ENCODE data around the gene CMTM6.
"Not testable (repeated sequence)": the region's sequence is repeated elsewhere in the genome, so short reads cannot be mapped to it uniquely, and the experiment has no call there.

The CMTM6 gene

DNA sequence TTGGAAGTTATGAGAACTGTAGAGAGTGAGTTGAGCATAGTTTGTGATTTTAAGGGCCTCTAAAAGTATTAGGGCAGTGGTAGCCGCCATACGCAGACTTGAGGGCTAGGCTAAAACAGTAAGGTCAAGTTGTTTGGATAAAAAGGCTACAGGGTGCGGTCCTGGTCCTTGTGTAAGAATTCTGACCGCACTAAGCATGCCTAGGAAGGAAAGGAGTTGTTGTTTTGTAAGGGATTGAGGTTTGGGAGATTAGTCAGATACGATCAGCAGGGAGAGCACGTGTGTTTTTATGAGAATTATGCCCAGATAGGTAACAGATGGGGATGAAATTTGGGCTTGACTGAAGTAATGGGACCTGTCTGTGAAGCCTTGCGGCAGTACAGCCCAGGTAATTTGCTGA, 39.2 kb downstream of the CMTM6 start:
- not testable (repeated sequence) for DNase-seq

DNA sequence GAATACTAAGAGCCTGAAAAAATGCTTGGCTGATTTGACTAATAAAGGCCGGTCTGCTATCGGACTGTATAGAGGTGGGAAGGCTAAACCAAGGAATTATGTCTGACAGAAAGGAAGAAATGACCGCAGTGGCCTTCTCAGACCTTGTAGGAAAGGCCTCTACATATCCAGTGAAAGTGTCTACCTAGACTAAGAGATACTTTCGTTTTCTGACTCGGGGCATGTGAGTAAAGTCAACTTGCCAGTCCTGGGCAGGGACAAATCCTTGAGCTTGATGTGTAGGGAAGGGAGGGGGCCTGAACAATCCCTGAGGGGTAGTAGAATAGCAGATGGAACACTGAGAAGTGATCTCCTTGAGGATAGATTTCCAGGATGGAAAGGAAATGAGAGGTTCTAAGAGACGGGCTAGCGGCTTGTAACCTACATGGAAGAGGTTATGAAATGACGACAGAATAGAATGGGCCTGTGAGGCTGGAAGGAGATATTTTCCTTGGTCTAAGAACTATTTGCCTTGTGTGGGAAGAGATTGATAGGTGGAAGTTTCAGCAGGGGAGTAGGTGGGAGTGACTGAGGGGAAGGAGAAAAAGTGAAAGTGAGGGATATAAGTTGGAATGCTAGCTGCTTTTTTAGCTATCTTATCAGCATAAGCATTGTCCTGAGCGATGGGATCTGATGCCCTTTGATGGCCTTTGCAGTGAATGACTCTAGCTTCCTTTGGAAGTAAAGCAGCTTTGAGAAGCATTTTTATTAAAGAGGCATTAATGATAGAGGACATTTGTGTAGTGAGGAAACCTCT, 40.3 kb downstream of the CMTM6 start:
- DNase-seq: not testable (repeated sequence)

DNA sequence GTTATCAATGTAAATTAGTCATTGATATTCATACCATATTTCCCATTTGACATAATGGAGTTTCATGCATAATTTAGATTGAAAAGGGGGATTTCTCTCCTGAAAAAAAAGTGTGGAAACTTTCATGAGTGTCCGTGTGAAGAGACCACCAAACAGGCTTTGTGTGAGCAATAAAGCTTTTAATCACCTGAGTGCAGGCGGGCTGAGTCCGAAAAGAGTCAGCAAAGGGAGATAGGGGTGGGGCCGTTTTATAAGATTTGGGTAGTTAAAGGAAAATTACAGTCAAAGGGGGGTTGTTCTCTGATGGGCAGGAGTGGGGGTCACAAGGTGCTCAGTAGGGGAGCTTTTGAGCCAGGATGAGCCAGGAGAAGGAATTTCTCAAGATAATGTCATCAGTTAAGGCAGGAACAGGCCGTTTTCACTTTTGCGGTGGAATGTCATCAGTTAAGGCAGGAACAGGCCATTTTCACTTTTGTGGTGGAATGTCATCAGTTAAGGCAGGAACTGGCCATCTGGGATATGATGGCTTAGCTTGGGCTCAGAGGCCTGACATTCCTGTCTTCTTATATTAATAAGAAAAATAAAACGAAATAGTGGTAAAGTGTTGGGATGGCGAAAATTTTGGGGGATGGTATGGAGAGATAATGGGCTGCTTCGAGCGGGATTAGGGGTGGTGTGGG, 41.7 kb downstream of the CMTM6 start:
- DNase-seq: not testable (repeated sequence)

DNA sequence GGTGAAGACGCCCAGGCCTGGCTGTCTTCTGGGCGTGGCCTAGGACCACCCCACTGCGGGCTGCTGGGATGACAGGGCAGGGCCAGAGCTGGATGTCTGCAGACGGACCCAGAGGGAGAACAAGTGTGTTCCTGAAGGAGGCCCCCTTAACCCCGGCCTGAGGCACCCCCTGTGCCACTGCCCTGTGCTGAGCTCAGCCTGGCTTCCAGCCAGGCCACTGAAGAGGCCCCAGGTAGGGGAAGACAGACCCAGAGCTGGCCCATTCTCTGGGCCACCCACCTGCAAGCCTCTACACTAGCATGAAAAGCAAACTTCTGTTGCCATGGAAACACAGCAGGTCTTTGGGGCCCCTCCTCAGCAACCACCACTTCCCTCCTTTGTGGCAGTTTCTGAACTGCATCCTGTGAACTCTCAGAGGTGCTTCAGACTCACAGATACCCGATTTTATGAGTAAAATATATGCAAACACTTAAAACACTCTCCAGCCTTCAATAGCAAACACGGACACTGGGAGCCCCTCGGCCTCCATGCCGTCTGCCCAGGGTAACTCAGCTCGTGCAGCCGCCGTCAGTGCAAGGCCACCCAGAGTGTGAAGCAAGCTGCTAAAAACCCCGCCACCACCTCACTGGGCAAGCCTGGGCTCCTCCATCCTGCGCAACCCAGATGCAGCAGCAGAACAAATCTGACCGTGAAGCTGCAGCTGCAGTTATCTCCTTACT, 42.5 kb downstream of the CMTM6 start:
- DNase-seq: peak; percentile 4

DNA sequence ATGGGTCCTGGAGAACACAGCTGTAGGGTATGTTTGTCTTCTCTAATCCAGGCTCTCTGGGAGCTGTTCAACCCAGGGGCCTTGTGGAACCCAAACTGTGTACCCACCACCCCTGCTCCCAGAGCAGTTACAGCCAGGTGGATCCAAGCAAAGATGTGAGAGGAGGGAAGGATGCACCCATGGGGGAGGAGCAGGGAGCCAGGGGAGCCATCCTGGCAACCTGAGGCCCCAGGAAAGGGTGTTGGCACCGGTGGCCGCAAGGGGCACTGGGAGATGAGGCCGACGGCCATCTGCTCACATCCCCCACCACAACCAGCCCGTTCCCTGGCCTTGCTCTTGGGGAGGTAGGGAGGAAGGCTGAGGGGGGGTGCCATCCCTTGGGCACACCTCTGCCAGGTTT, 43.2 kb downstream of the CMTM6 start:
- DNase-seq: no peak

DNA sequence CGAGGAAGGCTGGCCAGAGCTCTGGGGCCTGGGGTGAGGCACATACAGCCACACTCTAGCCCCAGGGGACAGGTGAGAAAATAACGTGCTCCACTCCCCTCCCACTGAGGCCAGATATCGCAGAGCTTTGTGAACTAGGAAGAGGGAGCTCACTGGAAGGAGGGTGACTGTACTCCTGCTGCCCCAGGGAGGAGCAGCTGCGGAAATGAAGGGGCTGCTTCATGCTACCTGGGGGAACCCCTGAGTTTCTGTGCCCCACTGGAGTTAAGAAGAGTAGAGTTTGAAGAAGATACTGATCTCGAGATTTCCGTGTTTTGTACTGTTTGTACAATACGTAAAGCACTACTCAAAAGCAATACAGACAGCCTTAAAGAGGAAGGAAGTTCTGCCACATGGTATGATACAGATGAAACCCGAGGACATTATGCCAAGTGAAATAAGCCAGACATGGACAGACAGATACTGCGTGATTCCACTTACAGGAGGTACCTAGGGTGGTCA, 44.6 kb downstream of the CMTM6 start:
- no peak for DNase-seq

DNA sequence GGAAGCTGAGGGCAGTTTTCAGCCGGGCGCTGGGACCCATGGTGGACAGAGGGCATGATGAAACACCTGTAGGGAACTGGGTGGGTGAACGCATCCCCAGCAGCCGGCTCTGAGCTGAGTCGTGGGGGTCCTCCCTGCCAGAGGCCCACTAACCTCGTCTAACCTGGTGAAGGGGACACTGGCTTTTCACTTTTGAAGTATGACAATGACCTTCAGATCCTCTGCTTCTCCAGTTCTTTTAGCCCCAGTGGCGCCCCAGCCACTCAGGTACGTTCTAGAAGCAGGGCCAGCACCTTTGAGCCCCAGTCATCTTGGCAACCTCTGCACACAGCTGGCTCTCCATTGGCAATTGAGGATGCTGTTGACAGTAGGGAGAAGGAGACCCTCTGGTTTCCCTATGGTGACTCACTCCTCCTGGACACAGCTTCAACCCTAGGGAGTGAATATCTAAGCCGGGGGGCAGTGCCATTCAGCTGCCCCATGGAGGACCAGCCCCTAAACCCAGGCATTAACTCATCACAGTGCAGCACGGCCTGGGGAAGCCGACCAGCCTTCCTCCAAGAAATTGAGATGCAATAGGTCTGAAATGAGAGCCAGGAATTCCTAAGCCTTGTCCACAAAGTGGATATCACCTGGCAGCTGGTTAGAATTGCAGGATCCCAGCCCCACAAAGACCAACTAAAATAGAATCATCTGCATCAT, 46.1 kb downstream of the CMTM6 start:
- DNase-seq: no peak

DNA sequence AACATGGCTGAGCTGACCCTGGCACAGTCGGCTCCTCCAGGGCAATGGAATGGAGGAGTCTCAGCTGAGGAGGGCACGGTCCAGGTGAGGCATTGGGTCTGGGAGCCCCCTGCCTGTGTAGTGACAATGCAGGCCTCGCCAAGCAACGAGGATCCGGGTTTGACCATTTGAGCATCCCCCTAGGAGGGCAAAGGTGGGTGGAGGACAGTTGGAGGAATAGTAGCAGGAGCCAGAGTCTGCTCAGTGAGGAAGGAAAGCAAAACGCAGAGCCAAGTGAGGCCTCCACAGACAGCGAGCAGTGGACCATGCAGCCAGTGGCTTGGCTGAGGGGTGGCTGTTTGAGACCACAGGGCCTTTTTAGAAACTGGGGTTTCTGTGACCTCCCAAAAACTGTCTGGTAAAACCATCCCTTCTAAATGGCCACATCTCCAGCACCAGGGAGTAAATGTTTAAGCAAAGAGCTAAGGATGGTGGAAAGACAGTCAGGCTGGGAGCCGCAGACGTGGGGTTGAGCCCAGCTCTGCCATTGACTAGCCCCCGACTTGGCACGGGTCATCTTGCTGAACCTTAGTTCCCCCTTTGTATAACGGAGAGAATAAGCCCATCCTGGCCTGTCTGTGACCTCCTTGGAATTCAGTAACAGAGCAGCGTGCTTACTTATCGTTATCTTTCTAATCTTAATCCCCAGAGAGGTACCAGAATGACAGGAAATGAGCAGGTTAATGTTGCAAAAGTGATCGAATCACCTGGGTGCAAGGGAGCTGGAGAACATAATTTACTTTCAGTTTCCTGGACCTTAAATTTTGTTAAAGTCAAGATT, 46.8 kb downstream of the CMTM6 start:
- no peak for DNase-seq

DNA sequence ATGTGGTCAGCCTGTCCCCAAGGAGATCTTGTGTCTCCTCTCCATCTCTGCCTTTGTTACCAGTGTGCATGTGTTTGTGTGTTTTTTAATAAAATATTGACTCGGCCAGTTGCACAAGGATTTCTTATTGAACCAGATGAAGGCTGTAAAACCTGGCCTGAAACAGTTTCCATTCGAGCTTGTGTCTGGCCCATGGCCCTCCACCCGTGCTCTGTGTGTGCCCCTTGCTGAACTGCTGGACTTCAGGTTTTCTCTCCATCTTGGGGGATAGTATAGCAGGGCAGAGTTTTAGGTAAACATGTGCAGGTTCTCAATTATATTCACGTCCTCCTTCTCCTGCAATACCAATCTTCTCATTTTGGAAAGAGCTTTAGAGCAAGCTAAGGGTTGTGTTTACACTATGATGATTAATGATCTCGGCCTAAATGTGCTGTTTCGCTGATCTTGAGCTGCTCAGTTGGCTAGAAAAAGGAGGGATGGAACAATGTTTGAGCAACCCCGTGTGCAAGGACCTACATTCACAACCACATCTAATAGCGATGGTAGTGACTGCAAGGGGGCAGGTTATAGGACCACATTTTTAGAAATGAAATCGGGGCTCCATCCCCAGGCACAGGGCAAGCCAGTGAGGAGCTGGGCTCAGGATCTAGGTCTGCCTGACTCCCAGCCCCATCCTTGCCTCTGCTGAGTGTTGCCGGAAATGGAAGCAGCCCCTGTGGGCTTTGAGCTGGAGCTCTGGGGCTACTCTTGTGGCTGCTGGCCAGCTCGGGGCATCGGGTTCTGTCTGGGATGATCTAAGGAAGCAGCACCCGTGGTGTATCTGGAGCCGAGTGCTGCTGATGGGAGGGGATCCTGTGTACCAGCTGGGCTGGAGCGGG, 47.7 kb downstream of the CMTM6 start:
- no peak for DNase-seq

DNA sequence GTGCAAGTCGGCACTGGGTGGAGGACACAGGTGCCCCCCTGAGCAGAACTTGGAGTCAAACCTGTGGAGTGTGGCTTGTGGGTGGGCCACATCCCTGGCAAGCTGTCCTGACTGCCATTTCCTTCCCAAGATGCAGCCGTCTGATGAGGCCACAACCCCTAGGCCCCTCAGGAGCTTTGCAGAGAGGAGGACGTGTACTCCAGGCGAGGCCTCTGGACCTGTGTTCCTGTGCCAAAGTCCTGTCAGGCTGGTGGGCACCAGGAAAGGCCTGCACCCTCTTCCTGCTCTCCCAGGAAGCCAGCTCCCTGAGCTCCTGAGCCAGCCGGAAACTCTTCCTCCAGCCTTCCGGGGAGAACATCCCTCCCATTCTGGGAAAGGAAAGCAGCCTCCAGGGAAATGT, 48.5 kb downstream of the CMTM6 start:
- no peak for DNase-seq

DNA sequence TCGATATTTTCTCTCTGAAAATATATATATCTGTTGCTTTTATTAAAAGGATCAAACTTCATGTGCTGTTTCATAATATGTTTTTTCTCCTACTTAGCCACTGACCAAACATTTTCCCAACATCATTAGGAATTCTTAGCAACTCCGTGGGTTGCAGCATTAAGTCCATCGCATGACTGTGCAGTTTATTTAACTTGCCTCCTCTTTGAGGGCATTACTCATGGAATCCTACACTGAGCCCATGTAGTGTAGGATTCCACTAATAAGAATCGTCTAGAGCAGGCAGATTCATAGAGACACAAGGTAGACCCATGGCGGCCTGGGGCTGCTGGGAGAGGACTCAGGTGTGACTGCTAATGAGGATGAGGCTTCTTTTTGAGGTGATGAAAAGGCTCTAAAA, 49.3 kb downstream of the CMTM6 start:
- no peak for DNase-seq

DNA sequence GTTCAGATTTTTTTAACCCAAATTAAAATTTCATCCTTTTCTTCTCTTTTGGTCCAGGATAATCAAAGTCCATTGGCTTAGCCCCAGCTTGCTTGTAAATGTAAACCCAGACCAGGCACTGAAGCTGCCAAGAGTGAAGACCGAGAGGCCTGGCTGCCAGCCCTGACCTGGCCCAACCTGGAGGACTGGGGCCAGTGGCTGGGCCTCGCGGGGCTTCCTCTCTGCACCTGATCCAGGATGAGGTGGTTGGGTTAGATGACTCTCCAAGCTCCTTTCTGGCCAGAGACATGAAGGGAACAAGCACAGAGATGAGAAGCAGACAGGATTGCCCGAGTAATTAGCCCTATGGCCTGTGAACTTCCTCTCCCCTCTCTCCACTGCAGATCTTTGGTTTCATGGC, 50.6 kb downstream of the CMTM6 start:
- DNase-seq: no peak

DNA sequence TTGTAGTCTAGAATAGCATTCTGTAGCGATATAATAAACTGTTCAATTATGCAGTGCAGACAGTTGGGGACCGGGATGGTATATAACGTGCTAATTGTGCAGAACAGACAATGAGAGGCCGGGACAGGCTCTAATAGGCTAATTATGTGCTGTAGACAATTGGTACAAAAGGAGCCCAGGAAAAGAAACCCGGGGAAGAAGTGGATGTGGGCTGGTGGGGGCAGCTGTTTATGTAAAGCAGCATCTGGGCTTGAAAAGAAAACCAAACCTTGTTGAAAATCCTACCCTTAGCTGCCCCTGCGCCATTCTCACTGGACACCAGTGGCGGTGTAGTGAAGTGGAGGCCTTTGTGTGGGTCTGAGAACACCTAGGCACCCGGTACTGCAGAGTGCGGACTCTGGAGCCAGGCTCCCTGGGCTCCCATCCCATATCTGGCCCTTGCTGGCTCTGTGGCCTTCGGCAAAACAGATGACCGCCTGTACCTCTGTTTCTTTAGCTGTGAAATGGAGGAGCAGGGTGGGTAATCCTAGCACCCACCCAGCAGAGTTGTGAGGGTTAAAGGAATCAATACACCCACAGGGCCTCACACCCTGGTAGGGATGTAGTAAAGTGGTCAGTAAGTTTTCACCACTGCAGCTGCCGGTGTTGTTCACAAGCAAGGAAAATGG, 51.5 kb downstream of the CMTM6 start:
- no peak for DNase-seq

DNA sequence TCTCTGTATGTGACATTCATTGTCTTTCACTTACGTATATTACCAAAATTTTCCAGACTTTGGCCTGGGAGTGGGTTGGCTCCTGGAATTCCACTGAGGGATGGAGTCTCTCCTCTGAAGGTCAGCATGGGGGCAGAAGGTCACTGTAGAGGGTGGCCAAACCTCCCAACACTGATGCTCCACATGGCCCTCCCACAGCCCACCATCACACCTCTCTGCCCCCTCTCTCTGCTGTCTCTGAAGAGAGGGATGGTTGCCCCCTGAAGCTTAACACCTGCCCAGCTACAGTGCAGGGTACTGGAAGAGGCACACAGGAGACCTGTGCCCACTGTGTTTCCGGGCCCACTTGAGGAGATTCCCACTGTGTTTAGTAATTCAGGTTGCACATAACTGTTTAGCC, 52.2 kb downstream of the CMTM6 start:
- no peak for DNase-seq

DNA sequence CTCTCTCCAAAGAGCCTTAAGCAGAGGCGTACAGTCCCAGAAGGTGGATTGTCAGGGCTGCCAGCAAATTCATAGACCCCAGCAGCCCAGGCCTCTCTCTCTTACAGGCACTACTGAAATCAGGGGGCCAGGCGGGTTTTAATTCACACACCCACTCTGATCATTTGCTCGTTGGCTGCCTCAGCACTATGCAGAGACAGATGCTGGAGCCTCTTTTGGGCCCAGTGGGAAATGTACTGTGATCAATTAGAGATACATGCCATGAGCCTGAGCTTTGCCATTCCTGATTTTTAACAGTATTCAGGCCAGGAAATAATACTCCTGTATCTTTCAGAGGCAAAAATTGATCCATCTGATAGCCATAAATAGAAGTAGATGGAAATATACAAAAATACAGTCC, 53.0 kb downstream of the CMTM6 start:
- no peak for DNase-seq

DNA sequence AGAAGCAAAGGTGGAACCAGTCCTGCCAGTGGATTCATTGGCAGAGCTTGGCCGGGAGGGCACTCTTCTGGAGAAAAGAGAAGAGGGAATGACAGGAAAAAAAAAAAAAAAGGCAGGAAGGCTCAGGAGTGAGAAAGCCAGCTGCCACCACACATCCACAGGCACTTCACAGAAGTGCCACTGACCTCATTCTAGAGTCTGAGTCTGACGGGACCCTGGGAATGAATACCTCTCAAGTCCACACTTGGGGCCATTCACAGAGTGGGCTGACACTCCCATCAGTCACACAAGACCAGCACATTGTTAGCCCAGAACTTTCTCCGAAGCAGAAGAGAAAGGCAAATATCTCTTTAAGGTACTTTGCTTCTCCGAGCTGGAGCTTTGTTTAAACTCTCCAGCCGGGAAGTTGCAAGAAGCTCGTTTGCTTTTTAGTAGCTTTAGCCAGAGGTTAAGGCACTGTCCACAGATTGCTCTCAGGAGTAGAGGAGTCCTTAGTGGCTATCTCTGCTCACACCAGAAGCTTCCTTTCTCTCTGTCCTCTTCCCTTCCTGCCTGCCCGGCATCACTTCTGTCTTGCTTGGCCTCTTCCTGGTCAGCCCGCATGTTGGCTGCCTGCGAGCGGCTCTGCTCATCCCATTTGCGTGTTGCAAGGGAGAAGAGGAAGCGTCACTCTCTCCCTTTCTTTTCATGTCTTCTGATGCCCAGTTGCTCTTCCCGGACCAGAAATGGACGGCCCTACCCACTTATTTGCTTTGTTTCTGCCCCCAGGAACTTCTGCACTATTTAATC, 53.8 kb downstream of the CMTM6 start:
- no peak for DNase-seq

DNA sequence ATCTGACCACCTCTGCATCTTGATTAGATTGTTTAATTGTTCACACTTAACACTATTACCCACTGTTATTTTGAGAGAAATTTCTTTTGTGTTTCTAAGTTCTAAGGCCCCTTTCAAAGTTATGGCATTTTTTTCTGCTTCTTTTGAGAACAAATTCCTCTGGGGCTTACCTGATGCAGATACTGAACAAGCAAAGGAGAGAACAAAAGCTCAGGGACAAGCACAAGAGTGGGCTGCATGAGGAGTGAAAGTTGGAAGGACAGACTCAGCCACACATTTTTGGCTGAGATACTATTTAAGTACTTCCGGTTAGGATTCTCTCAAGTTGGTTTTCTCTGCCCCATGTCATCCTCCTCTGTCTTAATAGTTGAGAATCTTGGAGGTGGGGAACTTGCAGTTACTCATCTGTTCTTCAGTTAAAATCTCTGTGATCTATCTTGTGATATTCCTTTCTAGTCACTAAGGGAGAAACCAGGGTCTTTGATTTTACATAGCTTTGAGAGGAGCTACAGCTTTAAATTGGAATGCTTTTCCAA, 54.7 kb downstream of the CMTM6 start:
- no peak for DNase-seq

DNA sequence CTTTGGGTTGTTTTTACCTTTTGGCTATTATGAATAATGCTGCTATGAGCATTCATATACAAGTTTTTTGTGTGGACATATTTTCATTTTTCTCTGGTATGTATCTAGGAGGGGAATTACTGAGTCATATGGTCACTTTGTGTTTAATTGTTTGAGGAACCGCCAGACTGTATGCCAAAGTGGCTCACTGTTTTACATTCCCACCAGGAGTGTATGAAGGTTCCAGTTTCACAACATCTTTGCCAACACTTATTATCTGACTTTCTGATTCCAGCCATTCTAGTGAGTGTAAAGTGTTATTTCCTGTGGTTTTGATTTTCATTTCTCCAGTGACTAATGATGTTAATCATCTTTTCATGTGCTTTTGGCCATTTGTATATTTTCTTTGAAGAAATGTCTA, 59.2 kb downstream of the CMTM6 start:
- DNase-seq: no peak

DNA sequence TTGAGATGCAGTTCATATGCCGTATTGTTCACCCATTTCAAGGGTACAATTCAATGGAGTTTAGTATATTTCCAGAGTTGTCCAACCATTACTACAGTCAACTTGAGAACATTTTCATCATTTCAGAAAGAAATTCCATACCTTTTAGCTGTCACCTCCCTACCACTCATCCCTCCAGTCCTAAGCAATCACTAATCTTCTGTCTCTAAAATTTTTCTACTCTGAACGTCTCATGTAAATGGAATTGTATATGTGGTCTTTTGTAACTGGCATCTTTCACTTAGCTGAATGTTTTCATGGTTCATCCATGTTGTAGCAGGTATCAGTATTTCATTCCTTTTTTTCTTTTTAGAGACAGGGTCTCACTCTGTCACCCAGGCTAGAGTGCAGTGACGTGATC, 59.9 kb downstream of the CMTM6 start:
- DNase-seq: no peak
